Sigmoid colon (tissue), 7 donors: ENCODE data around the gene METTL22. TPM values are rescaled to one million over a fixed set of nuclear protein-coding genes. Genes with fewer than 3 reads are reported as not detected.

Experiments used
- DNase-seq: peaks from one replicate; pipeline ENCODE4 v3.0.0-alpha.2; 2019
- H3K27ac ChIP-seq, 4 donors: fragments of 200-600 bp; sonication (generic); one replicate each; pipeline ENCODE4 v1.5.1; 2016 to 2019; ENCODE audit warnings: mild to moderate bottlenecking in 1 of 4
- H3K27me3 ChIP-seq, 3 donors: fragments of 200-600 bp; sonication (generic); one replicate each; pipeline ENCODE4 v1.5.1; 2019; ENCODE audit warnings: mild to moderate bottlenecking in 1 of 3
- H3K36me3 ChIP-seq, 4 donors: fragments of 200-600 bp; sonication (generic); one replicate each; pipeline ENCODE4 v1.5.1; 2016 to 2019
- H3K4me1 ChIP-seq, 4 donors: fragments of 200-600 bp; sonication (generic); one replicate each; pipeline ENCODE4 v1.5.1; 2017 to 2019
- H3K4me3 ChIP-seq, 4 donors: fragments of 200-600 bp; sonication (generic); one replicate each; pipeline ENCODE4 v1.5.1; 2017 to 2019; ENCODE audit warnings: mild to moderate bottlenecking in 2 of 4, moderate library complexity in 1 of 4
- H3K9me3 ChIP-seq, 4 donors: fragments of 200-600 bp in 3 of 4; sonication (generic) in 3 of 4; one replicate each; pipeline versions ENCODE4 v1.5.1 to v1.6.1; 2013 to 2019
- EP300 ChIP-seq, 4 donors: sonication (generic); formaldehyde crosslinking; IDR thresholded peaks; one replicate each; pipeline ENCODE4 v1.6.1; 2017; ENCODE audit warnings: antibody characterized with exemption in 4 of 4
- POLR2A ChIP-seq, 2 donors: fragments of 450-650 bp; IDR thresholded peaks; one replicate each; pipeline ENCODE4 v1.6.1; 2016; ENCODE audit warnings: antibody characterized with exemption in 2 of 2, mild to moderate bottlenecking in 2 of 2, moderate library complexity in 2 of 2
- POLR2AphosphoS5 ChIP-seq, 4 donors: sonication (generic); formaldehyde crosslinking; IDR thresholded peaks; one replicate each; pipeline ENCODE4 v1.6.1; 2017; ENCODE audit warnings: antibody characterized with exemption in 4 of 4
- WGBS, 2 donors: extraction: QIAGEN DNeasy Blood & Tissue Kit; methylation state at CpG; one replicate each; pipeline ENCODE4 v1.1.7; 2013; 5-methylcytosine and 5-hydroxymethylcytosine counted together
- intact Hi-C: fragments of 100-400 bp; cut with DNase I; formaldehyde crosslinking; loops from one replicate; pipeline ENCODE4 v1.15.1; 2023
- polyA plus RNA-seq, 3 donors: library from polyadenylated mRNA; stranded (reverse); fragments of 200-250 nt; gene quantifications; one replicate each; pipeline ENCODE4 v1.2.3, GENCODE V29; 2013
- total RNA-seq, 4 donors: library from RNA; depleted of rRNA; stranded (reverse); fragments of >200 nt; gene quantifications; one replicate each; pipeline ENCODE4 v1.1.0, GENCODE V29; 2016
- TF ChIP-seq, protein P1 (sequence below), 4 experiments: fragments of 450-650 bp in 3 of 4; fragments of 200-600 bp in 1 of 4; IDR thresholded peaks; one replicate each; pipeline ENCODE4 v1.5.1; 2016 to 2019; ENCODE audit warnings: antibody characterized with exemption in 4 of 4, mild to moderate bottlenecking in 3 of 4, moderate library complexity in 2 of 4
- donor health status: healthy with polysubstance abuse.
- donor health status: Bipolar disorder and iron deficiency.
- donor health status: healthy.

The METTL22 gene
- total and polyA plus RNA-seq, 7 donors, result 8.6 to 55.1 (median 25.3) TPM

- 97 to 98% methylated on average over 3 of the region's 3 CpGs for WGBS, 2 donors
- peaks cover 16 to 64% (median 34%) of the 10 kb centered on the region in 3 donors for H3K27me3 ChIP-seq
- no peak for DNase-seq
Observed at GRCh38 chr16:8591451-8591850, 30.0 kb upstream of the METTL22 start.

GRCh38 chr16:8594149-8594666, 27.3 kb upstream of the METTL22 start:
- Histone ChIP-seq H3K4me1 (peaks cover 0 to 12% (median 9%) of the 10 kb centered on the region in 4 donors), H3K36me3 (no peaks in the 10 kb centered on the region), H3K27me3 (peaks cover 9 to 40% (median 22%) of the 10 kb centered on the region in 3 donors), H3K9me3 (peaks cover 0 to 4% (median 3%) of the 10 kb centered on the region in 4 donors), H3K4me3 (no peak overlapping the region), H3K27ac (no peak overlapping the region)
- TF ChIP-seq, protein P1, sequence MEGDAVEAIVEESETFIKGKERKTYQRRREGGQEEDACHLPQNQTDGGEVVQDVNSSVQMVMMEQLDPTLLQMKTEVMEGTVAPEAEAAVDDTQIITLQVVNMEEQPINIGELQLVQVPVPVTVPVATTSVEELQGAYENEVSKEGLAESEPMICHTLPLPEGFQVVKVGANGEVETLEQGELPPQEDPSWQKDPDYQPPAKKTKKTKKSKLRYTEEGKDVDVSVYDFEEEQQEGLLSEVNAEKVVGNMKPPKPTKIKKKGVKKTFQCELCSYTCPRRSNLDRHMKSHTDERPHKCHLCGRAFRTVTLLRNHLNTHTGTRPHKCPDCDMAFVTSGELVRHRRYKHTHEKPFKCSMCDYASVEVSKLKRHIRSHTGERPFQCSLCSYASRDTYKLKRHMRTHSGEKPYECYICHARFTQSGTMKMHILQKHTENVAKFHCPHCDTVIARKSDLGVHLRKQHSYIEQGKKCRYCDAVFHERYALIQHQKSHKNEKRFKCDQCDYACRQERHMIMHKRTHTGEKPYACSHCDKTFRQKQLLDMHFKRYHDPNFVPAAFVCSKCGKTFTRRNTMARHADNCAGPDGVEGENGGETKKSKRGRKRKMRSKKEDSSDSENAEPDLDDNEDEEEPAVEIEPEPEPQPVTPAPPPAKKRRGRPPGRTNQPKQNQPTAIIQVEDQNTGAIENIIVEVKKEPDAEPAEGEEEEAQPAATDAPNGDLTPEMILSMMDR (IDR thresholded peaks at IDR 0.05), result no peak
- TF ChIP-seq EP300 (IDR thresholded peaks at IDR 0.05), result no peak
- TF ChIP-seq POLR2AphosphoS5 (IDR thresholded peaks at IDR 0.05), result no peak
- TF ChIP-seq POLR2A (IDR thresholded peaks at IDR 0.05), result no peak
- DNase-seq, result no peak
- WGBS, 2 donors, result 27 to 61% methylated on average over 9 of the region's 9 CpGs
- intact Hi-C loops, result no loop called here

More at GRCh38 chr16:8591451-8591850, 30.0 kb upstream of the METTL22 start:
- H3K4me3 ChIP-seq, result no peak overlapping the region
- H3K4me1 ChIP-seq, result peaks cover 0 to 17% (median 11%) of the 10 kb centered on the region in 4 donors
- TF ChIP-seq, protein P1 (IDR thresholded peaks at IDR 0.05), result no peak
- TF ChIP-seq EP300 (IDR thresholded peaks at IDR 0.05) (no peak), POLR2A (IDR thresholded peaks at IDR 0.05) (no peak), POLR2AphosphoS5 (IDR thresholded peaks at IDR 0.05) (no peak)
- no peak overlapping the region for H3K27ac ChIP-seq
- H3K36me3 ChIP-seq, result no peaks in the 10 kb centered on the region
- peaks cover 0 to 3% (median 1%) of the 10 kb centered on the region in 4 donors for H3K9me3 ChIP-seq
- intact Hi-C loops, result no loop called here

GRCh38 chr16:8595783-8596182, 25.7 kb upstream of the METTL22 start:
- peaks cover 0 to 25% (median 7%) of the 10 kb centered on the region in 3 donors for H3K27me3 ChIP-seq
- 93 to 95% methylated on average over 5 of the region's 5 CpGs for WGBS, 2 donors
- no peaks in the 10 kb centered on the region for H3K36me3 ChIP-seq
- TF ChIP-seq EP300 (IDR thresholded peaks at IDR 0.05) (no peak), POLR2AphosphoS5 (IDR thresholded peaks at IDR 0.05) (no peak), POLR2A (IDR thresholded peaks at IDR 0.05) (no peak)
- TF ChIP-seq, protein P1 (IDR thresholded peaks at IDR 0.05), result no peak
- H3K27ac ChIP-seq, result no peak overlapping the region
- intact Hi-C loops, result no loop called here
- H3K4me3 ChIP-seq, result no peak overlapping the region
- peaks cover 0 to 4% (median 3%) of the 10 kb centered on the region in 4 donors for H3K9me3 ChIP-seq
- no peak for DNase-seq
- no peaks in the 10 kb centered on the region for H3K4me1 ChIP-seq

DNA sequence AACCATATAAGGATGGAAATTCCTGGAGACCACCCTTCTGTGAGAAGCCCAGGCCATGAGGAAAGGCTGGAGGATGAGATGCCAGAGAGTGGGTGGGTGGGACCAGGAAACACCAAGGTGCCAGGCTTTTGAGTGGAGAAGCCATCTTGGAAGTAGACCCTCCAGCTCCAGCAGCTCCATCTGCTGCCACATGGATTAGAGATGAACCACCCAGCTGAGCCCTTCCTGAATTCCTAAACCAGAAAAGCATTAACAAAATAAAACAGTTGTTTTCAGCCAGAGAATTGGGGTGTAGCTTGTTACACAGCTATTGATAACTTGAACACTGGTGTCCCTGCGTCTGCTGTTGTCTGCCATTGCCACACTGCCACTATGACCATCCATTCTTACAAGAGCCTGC, 24.9 kb upstream of the METTL22 start:
- Histone ChIP-seq H3K4me1 (no peaks in the 10 kb centered on the region), H3K27ac (no peak overlapping the region), H3K27me3 (peaks cover 0 to 19% (median 0%) of the 10 kb centered on the region in 3 donors), H3K4me3 (no peak overlapping the region), H3K9me3 (peaks cover 0 to 4% (median 3%) of the 10 kb centered on the region in 4 donors), H3K36me3 (no peaks in the 10 kb centered on the region)
- no peak for DNase-seq
- 93% methylated on average over 1 of the region's 1 CpG for WGBS, 2 donors
- intact Hi-C loops, result no loop called here
- TF ChIP-seq POLR2A (IDR thresholded peaks at IDR 0.05) (no peak), POLR2AphosphoS5 (IDR thresholded peaks at IDR 0.05) (no peak), EP300 (IDR thresholded peaks at IDR 0.05) (no peak)
- TF ChIP-seq, protein P1 (IDR thresholded peaks at IDR 0.05), result no peak
